GM21381 (cell line): Measurements from ENCODE around the gene EFNB1.

Source experiments
- ATAC-seq: cut with Tn5 transposase; IDR thresholded peaks from one replicate; pipeline ENCODE4 v1.9.1; 2021; ENCODE audit warnings: mild to moderate bottlenecking, moderate library complexity; ENCODE audit not compliant: unreplicated experiment

Gene EFNB1

DNA sequence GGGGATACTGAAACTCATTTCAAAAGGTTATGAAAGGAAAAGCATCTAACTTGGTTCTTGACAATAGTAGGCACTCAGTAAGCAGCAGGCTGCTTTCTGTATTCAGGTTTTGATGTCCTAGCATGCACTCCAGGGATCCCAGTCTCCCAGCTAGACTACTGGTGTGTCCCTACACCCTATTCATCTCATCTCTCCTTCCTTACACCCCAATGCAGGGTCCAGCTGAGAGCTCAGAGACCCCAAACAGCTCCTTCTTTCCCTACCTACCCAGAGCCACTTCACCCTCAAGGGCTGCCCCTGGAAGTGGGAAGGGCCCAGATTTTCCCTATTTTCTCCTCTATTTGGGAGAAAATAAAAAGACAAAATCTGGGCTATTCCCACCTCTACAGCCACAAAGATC, 1.6 kb upstream of the EFNB1 start:
- no peak for ATAC-seq

DNA sequence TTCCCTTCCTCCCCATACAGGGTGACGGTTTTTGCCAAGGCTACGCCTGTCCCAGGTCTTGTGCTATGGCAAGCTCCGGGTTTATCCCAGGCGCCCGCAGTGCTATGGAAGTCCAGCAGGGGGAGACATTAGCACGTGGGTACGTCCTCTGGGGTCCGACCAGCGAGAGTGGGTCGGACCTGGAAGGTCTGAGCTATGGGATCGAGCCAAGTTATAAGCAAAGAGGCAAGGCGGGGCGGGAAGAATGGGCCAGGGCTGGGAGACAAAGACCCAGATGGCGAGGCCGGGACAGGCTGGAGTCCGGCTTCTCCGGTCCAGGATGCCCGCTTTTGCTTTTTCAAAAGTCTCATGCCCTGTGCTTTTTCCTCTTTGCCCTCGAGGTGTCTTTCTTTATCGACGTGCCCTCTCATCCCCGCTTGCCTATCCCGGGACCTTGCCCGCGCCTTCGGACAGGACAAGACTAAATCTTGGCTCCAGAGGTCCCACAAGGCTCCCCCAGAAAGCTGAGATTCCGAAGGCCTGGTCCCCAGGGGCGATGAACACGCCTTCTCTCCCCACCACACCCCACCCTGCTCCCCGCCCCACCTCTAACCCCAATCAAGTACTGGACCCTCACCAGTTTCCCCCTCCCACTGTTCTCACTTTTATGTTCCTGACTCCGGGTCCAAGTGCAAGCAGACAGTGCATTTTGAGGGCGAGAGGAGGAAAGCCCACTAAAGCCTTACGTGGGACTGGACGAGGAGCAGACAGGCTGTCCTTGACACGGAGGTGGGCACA, 785 bp upstream of the EFNB1 start:
- peak; percentile 35 for ATAC-seq

DNA sequence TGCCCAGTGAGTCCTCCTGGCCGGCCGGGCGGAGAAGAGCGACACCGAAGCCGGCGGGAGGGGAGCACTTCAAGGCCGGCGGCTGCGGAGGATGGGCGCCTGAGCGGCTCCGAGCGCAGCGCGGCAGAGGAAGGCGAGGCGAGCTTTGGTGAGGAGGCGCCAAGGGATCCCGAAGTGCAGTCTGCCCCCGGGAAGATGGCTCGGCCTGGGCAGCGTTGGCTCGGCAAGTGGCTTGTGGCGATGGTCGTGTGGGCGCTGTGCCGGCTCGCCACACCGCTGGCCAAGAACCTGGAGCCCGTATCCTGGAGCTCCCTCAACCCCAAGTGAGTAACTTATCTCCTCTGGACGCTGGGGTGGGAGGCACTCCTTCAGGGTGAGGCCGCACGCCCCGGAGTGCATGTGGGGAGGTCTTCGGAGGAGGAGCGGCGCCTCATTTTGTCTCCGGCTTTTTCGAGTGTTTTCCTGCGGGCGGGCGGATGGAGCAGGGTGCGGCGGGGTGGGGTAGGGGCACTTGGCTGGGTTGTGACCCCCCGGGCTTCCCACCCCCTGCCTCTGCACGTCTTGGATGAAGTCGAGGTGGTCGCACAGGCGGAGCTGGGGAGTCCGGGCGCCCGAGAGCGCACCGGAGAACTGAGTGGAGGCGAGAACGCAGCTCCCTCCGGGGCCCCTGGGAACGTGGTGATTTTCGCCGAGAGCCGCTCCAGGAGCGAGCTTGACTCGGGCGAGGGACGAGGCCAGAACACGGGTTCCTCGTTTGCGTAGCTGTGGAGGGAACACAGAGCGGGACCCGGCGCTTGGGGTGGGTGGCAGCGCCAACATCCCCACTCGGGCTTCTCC, 979 bp downstream of the EFNB1 start:
- no peak for ATAC-seq

DNA sequence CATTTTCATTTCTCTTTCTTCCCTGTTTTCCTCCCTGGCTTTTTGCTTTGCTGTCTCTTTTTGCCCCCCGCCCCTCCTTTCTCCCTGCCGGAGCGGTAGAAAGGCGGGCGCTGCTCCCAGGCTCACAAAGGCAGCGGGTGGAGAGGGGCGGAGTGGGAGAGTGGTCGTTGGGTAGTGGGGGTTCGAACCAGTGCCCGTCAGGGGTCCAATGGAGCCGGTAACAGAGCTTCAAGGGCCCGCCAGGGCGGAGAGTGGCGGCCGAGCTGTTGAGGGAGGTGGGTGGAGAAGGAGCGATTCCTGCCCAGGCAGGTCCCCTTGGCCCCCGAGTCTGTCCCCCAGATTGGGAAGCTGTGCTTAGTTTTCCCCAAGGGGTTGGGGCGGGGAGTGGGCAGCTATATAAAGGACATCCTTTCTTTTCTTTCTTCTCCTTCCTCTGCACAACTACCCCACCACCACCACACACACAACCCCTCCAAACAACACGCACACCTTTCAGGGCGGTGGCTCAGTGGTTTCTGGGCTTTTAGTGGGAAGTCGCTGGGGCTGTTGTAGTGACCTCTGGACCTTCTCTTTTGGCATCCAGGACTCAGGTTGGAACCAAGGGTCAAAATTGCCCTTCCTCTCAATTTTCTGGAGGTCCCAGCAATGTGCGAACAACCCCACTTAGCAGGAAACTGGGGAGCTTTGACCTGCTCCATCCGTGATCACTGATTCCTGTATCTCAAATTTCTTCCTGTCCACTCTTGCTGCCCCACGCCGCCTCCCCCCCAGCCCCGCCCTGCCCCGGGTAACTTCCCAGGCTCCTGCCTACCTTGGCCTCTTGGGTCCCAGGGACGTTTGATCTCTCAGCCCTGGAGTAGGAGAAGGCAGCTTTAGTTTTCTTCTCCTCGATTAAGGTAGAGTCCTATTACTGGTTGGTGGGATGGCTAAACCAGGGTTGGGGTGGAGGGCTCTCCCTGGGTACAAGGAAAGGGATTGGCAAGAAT, 1.9 kb downstream of the EFNB1 start:
- no peak for ATAC-seq

DNA sequence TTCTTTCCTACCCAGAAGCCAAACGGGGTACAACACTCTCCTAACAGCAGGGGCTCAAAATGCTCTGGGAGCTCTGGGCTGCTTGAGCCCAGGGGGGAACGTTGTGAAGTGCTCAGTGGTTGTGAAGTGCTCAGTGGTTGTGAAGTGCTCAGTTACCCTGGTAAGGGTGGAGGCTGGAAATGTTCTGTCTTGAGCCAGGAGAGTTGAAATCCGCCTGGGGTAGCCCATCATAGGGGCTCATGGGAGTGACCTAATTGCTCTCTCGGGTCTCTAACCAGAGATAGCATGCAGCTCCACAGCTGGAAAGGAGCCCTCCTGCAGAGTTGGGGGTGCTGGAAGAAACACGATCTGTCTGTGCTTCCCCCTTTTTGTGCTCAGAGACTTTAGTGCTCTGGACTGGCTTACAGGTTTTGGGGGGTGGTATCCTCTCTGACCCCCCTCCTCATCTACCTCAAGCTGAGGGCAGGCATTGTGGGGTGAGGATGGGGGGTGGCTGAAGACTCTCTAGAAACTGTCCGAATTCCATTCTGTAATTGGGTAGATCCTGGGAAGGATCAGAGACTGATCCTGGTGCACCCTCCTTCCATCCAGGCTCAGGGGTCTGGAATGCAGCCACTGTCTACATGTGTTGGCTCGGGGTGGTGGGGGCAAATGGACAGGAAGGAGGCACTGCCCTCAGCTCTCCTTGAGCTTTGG, 2.7 kb downstream of the EFNB1 start:
- ATAC-seq: no peak

DNA sequence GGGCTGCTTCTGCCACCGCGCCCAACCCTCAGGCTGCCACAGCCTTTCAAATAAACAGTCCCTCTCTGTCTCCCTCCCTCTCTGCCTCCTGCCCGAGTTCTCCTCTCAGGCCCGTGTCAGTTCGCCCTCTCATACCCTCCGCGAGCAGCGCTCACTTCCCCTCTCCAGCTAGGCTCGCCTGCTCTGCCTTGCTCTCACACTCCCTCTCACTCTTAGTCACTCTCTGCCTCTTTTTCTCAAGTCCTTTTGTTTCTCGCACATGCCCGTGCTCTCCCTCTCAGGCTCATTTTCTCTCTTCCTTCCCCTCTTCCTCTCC, 3.2 kb downstream of the EFNB1 start:
- no peak for ATAC-seq

DNA sequence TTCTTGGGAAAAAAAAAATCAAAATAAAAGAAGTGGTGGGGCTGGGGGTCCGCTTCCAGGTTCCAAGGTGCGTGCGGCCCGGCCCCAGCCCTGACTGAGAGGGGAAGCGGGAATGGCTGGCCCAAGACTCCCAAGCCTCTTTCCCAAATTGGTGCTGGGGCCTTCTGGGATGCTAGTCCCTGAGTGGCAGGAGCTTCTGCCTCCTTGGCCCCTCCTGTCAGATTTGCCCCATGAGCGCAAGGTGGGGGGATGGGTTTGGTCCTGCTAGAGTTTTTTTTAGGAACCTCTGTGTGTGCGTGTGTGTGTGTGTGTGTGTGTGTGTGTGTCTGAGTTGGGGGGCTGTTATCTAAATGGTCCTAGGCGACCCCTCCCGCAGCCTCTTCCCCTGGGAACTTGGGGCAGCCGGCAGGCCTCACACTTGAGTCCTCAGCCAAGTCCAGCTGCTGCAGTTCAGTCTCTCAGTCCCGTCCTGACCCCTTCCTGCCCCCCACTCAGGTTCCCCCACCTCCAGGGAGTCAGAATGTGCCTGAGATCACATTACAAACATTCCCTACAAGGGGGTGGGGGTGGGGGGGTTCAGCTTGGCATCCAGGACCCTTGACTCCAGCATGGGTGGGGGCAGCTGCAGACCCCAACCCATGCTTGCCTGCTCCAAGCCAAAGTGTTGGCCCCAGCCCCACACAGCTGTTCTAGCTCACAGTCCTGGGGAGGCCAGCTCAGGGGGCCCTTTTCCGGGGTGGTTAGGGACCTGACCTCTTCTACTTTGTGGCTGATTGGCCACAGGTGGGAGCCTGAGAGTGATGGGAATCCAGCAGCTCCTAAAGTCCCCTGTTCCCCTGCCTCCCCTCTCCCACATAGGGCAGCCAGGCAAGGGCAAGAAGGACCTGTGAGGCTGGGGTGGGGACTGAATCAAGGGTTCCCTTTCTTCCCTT, 4.0 kb downstream of the EFNB1 start:
- no peak for ATAC-seq

DNA sequence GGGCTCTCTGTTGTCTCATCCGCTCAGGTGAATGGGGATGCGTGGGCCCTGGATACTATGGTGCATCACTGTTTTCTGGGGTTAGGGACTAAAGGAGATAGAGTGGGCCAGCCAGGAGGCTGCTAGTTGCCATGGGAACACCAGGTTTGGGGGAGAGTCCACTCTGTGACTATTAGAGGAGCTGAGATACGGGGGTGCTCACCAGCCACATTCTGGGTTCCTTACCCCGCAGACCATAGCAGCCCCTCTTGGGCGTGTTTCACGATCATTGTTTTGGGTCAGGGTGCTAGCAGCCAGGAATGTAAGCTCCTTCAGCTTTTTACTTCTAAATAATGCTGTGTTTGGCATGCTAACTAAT, 4.6 kb downstream of the EFNB1 start:
- ATAC-seq: no peak

DNA sequence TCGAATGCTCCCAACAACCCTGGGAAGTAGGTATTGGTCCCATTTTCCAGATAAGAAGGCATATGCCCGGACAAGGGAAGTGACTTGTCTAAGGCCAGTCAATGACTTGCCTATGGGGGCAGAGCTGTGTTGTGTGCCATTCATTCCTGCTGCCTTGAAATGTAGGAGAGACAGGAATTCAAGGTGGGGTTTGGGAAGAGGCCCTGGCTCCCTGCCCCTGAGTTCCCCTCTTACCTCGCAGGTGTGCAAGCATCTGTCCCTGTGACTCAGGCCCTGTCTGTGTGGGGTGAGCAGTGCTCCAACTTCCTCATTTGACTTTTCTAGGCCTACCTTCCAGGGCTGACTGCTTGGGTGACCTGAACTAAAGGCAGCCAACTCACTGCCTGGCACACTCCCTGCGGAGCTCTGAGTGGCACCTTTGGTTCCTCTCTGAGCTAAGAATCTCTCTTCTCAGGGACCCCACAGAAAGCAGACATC, 5.1 kb downstream of the EFNB1 start:
- no peak for ATAC-seq

DNA sequence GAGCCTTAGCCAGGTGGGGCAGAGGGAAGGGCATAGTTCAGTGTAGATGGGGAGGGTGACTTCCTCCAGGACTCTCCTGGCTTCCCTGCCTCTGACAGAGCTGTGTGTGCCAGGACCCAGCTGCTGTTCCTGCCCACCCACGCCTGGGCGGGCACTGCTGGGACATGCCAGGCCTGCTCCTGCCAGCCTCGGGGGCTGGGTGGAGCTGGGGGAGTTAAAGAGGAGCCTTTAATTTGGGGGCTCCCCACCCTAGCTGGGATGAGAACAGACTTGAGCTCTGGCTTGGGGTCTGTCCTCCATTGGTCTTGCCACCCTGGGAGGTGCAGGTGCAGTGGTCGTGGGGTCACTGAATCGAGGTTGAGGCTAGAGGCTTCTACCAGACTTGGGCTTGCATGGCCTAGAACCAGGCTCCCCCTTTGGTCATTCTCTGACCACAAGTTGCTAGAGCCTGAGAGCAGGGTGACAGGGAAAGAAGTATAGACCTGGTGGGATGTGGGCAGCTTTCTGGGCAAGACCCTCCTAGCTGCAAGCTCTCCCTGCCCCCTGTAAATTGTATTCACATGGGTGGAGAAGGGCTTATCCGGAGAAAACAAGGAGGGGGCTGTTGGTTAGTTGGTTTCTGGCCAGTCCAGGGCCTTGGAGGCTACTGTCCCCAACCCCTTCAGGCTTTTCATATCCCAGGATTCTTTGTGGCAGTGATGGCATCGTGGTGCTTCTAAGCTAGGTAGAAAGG, 5.7 kb downstream of the EFNB1 start:
- ATAC-seq: no peak

DNA sequence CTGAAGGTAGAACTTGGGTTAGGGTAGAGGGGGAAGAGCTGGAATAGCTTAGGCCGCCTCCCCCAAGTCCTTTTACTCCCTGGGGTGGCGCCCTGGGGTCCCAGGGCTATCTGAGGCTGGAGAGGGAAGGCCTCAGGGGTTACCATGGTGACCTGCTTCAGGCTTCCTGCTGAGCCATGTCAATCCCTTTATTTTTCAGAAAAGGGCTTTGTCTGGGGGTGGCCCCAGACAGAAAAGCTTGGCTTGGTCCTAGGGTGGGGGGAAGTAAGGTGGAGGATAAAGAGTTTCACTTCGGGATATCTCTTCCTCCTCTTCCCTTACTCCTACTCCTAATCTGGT, 6.3 kb downstream of the EFNB1 start:
- ATAC-seq: no peak

DNA sequence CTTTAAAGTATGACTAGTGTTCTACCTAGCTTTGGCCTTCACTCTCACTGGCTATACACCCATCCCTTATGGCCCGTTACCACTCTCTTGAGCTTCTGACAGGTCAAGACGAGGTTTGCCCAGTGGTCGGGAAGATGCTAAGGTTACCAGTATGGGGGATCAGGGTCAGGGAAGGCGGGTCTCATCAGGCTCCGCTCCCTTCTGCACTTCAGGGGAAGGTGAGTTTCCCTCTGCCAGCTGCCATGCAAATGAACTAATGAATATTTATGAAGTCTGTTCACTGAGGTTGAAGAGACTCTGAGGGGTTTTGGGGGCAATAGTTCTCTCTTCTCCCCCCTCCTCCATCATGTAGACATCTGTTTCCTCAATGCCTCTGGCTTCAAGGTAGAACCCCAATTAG, 6.6 kb downstream of the EFNB1 start:
- ATAC-seq: no peak

DNA sequence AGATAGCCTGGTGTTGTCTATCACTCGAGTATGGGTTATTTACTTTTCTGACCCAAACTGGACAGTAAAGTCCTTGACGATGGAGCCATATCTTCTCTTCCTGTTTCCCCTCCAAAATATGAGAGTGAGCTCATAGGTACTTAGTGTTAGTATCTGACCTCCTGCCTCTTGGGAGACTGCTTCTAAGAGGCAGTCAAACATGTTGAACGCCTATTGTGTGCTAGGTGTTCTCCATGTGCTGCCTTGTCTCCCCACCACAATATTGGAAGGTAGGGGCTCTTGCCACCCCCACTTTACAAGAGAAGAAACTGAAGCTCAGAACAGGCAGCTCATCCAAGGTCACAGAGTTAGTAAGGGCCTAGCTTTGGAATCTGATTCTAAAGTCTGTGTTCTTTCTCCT, 8.3 kb downstream of the EFNB1 start:
- ATAC-seq: no peak

DNA sequence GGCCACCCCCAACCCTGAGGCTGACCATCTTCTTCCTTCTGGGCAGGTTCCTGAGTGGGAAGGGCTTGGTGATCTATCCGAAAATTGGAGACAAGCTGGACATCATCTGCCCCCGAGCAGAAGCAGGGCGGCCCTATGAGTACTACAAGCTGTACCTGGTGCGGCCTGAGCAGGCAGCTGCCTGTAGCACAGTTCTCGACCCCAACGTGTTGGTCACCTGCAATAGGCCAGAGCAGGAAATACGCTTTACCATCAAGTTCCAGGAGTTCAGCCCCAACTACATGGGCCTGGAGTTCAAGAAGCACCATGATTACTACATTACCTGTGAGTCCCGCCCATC, 9.7 kb downstream of the EFNB1 start:
- ATAC-seq: no peak

DNA sequence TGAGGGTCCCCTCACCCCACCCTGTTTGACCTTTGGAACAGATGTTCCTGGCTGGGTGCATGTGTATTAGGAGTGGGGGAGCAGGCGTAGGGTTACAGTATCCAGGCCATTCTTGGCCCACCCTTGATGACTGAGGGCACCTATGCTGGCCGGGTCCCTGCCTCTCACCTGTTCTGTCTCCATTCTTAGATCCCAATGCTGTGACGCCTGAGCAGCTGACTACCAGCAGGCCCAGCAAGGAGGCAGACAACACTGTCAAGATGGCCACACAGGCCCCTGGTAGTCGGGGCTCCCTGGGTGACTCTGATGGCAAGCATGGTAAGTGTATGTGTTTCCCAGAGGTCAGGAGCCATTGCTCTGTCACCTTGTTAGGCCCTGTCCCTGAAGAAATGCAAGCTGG, 10.9 kb downstream of the EFNB1 start:
- ATAC-seq: no peak

DNA sequence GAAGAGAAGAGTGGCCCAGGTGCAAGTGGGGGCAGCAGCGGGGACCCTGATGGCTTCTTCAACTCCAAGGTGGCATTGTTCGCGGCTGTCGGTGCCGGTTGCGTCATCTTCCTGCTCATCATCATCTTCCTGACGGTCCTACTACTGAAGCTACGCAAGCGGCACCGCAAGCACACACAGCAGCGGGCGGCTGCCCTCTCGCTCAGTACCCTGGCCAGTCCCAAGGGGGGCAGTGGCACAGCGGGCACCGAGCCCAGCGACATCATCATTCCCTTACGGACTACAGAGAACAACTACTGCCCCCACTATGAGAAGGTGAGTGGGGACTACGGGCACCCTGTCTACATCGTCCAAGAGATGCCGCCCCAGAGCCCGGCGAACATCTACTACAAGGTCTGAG, 11.4 kb downstream of the EFNB1 start:
- ATAC-seq: no peak

DNA sequence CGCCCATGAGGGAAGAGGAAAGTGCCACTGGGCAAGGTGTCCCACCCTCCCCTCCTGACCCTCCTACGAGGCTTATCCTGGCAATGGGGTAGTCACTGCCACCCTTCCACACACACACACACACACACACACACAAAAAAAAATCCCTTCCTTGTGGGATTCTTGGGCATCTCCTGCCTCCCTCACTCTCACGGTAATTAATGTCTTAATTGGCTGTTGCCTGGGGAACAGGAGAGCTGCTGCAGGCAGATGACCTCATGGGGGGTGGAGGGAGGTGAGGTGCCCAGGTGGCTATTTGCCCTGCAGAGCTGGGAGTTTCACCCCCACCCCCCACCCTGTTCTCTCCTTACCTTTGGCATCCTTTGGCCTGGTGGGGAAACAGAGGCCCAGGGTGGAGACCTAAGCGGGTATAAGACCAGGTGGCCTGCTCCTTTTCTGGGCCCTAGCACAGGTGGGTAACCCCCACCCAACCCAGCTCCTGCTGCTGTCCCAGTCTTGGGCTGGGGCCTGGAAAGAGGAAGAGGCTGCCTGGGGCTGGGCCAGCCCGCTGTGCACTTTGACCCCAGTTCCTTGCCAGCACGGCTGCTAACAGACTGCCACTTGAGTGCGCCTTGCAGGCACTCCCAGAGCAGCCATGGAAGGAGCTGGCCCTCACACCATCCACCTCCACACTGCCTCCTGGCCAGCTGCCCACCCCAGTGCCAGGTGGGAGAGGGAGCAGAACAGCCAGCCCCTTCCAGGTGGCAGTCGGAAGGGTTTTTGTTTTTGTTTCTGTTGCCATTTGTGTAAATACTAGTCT, 12.6 kb downstream of the EFNB1 start:
- ATAC-seq: no peak

DNA sequence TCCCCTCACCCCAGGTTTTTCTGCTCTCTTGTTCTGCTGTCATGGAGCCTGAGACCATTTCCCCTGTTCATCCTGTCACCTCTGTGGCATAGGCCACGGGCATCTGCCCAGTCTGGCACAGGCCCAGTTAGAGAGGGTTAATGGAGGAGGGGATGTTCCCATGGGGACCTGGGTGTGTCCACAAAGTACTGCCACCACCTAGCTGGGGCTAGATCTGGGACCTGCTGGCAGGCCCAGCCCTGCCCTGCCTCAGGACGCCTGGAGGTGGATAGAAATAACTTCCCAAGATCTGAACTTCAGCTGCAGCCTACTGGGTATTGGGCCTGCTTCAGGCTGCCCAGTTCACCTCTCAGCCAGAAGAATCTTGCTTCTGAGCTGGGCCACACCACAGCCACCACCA, 13.5 kb downstream of the EFNB1 start:
- ATAC-seq: no peak
